NB4 (cell line): ENCODE data around the gene SART3.
"Not testable (repeated sequence)": the region's sequence is repeated elsewhere in the genome, so short reads cannot be mapped to it uniquely, and the experiment has no call there.

Source experiments
- DNase-seq: peaks from one replicate; pipeline ENCODE4 v3.0.0; 2010; ENCODE audit warnings: low read depth
- H3K4me3 ChIP-seq: one replicate; pipeline ENCODE4 v1.5.1; 2011; ENCODE audit warnings: mild to moderate bottlenecking, low read depth, low read length, moderate library complexity
- CTCF ChIP-seq: IDR thresholded peaks from one replicate; pipeline ENCODE4 v1.5.1; 2012; ENCODE audit warnings: low read depth, low read length
- MAX ChIP-seq: IDR thresholded peaks from 2 replicates; pipeline ENCODE4 v1.6.1; 2011; ENCODE audit warnings: low read depth, low read length
- MYC ChIP-seq: IDR thresholded peaks from 2 replicates; pipeline ENCODE4 v1.6.1; 2011; ENCODE audit warnings: low read depth, low read length
- POLR2A ChIP-seq: IDR thresholded peaks from 2 replicates; pipeline ENCODE4 v1.6.1; 2011; ENCODE audit warnings: mild to moderate bottlenecking; ENCODE audit not compliant: insufficient read length; ENCODE audit errors: extremely low read depth

Gene SART3

GRCh38 chr12:108559007-108559655, 1.8 kb downstream of the SART3 start:
- TF ChIP-seq MYC (no peak), POLR2A (no peak), MAX (no peak), CTCF (no peak)
- no peak for DNase-seq
- H3K4me3 ChIP-seq = peak overlapping the region; percentile 98

- not testable (repeated sequence) for DNase-seq, H3K4me3 ChIP-seq
These were observed 5.6 kb downstream of the SART3 start for GRCh38 chr12:108555383-108555782.

GRCh38 chr12:108553799-108554198, 7.2 kb downstream of the SART3 start:
- DNase-seq = no peak
- no peak overlapping the region for H3K4me3 ChIP-seq
- TF ChIP-seq MYC = no peak
- TF ChIP-seq POLR2A = no peak
- TF ChIP-seq MAX = no peak

GRCh38 chr12:108551535-108551934, 9.4 kb downstream of the SART3 start:
- TF ChIP-seq CTCF = no peak
- TF ChIP-seq MYC = no peak
- TF ChIP-seq POLR2A = no peak
- TF ChIP-seq MAX = no peak
- DNase-seq = peak; percentile 33
- H3K4me3 ChIP-seq = no peak overlapping the region

GRCh38 chr12:108548954-108549521, 11.9 kb downstream of the SART3 start:
- no peak for DNase-seq
- no peak for TF ChIP-seq MAX
- no peak for TF ChIP-seq CTCF
- TF ChIP-seq MYC = no peak
- TF ChIP-seq POLR2A = no peak

GRCh38 chr12:108547686-108548085, 13.3 kb downstream of the SART3 start:
- H3K4me3 ChIP-seq = no peak overlapping the region
- TF ChIP-seq MAX (no peak), MYC (no peak), POLR2A (no peak), CTCF (no peak)
- no peak for DNase-seq

More at GRCh38 chr12:108548954-108549521, 11.9 kb downstream of the SART3 start:
- H3K4me3 ChIP-seq = no peak overlapping the region
